Mucosa of descending colon (tissue), 3 donors: ENCODE measurements around the gene MSX1. TPM values are rescaled to one million over a fixed set of nuclear protein-coding genes. Genes with fewer than 3 reads are reported as not detected.

Experiments
- ATAC-seq: fragments of 200-7000 bp; cut with Tn5 transposase; one replicate; pipeline ENCODE4 v1.9.1; 2020; ENCODE audit warnings: mild to moderate bottlenecking, moderate library complexity
- DNase-seq, 3 donors: peaks; one replicate each; pipeline ENCODE4 v3.0.0-alpha.2; 2020
- H3K36me3 ChIP-seq: fragments of 200-600 bp; one replicate; pipeline ENCODE4 v1.8.0; 2021; ENCODE audit warnings: low read depth, mild to moderate bottlenecking
- H3K4me1 ChIP-seq: fragments of 200-600 bp; one replicate; pipeline ENCODE4 v1.8.0; 2021; ENCODE audit warnings: low read depth, mild to moderate bottlenecking
- H3K4me3 ChIP-seq: fragments of 200-600 bp; one replicate; pipeline ENCODE4 v1.8.0; 2021; ENCODE audit warnings: mild to moderate bottlenecking
- H3K9me3 ChIP-seq: fragments of 200-600 bp; one replicate; pipeline ENCODE4 v1.8.0; 2021; ENCODE audit warnings: mild to moderate bottlenecking
- intact Hi-C, 2 donors: fragments of 100-400 bp; cut with DNase I in 1 of 2; cut with micrococcal nuclease in 1 of 2; formaldehyde crosslinking; loops; one replicate each; pipeline versions ENCODE4 v1.11.0 to v1.11.1; 2022; cut with DNase I, micrococcal nuclease
- total RNA-seq, 3 donors: library from RNA; stranded (reverse); fragmentation: NEBNext Ultra II Directional in 2 of 3; extraction: Animal tissue kit (Norgen Biotek cat#: 25700) in 2 of 3; gene quantifications; one replicate each; pipeline versions ENCODE4 v1.2.1 to v1.2.4, GENCODE V29; 2021 to 2023
- TF ChIP-seq, protein P1 (sequence below): fragments of 200-600 bp; IDR thresholded peaks from one replicate; pipeline ENCODE4 v1.8.0; 2022; ENCODE audit warnings: antibody characterized with exemption, mild to moderate bottlenecking
- donor health status: DM: no; HTN: no; CAD: no; lungs with moderate emphysema.
- donor health status: DM: no; HTN: no; CAD: no.
- donor health status: DM: no; HTN: yes; CAD: no.

Gene MSX1
- total RNA-seq, 3 donors from 2014 or later: 0.43 to 0.48 (median 0.44) TPM

DNA sequence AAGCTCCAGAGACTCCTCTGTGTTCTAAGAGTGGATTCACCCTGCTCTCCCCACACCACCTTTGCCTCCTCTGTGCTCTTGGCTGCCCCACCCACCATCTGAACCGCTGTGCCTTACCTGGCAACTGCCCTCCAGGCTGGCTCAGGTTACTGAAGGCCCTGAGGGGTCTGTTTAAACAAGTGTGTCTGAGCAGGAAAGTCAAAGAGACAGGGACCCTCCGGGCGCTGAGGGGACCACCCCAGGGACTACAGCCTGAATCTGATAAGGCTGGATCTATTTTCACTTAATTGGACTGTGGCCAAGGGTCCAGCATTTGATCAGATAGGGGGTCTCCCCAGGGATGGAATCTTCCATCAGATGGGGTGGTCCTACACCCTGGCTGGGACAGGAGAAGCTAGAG is 10.4 kb upstream of the MSX1 start:
- ATAC-seq (no peak), DNase-seq (no peak)
- Histone ChIP-seq H3K4me1 (peaks cover 12% of the 10 kb centered on the region), H3K9me3 (no peaks in the 10 kb centered on the region), H3K4me3 (no peak overlapping the region), H3K36me3 (no peaks in the 10 kb centered on the region)
- intact Hi-C loops: no loop called here
- TF ChIP-seq, protein P1, sequence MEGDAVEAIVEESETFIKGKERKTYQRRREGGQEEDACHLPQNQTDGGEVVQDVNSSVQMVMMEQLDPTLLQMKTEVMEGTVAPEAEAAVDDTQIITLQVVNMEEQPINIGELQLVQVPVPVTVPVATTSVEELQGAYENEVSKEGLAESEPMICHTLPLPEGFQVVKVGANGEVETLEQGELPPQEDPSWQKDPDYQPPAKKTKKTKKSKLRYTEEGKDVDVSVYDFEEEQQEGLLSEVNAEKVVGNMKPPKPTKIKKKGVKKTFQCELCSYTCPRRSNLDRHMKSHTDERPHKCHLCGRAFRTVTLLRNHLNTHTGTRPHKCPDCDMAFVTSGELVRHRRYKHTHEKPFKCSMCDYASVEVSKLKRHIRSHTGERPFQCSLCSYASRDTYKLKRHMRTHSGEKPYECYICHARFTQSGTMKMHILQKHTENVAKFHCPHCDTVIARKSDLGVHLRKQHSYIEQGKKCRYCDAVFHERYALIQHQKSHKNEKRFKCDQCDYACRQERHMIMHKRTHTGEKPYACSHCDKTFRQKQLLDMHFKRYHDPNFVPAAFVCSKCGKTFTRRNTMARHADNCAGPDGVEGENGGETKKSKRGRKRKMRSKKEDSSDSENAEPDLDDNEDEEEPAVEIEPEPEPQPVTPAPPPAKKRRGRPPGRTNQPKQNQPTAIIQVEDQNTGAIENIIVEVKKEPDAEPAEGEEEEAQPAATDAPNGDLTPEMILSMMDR: no peak

DNA sequence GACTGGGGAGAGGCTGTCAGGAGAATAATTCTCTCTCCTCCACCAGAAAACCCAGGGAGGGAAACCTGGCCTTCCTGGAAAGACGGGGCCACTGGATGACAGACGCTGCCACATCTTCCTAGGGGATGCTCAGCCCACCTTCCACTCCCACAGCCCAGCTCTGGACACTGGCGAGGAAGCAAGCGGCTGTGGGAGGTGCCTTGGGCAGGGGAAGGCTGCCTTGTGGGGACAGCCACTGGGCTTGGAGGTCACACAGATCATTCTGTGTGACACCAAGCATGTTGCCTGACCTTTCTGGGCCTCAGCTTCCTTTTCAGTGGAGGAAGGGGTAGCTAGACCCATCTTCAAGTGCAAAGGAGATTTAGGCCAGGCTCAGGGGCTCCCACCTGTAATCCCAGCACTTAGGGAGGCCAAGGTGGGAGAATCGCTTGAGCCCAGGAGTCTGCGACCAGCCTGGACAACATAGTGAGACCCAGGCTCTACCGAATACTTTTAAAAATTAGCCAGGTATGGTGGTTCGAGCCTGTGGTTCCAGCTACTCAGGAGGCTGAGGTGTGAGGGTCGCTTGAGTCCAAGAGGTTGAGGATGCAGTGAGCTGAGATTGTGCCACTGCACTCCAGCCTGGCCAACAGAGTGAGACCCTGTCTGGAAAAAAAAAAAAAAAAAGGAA is 9.8 kb upstream of the MSX1 start:
- intact Hi-C loops: no loop called here
- DNase-seq: peak in 1 of 3 donors; percentile 2
- TF ChIP-seq, protein P1: no peak

DNA sequence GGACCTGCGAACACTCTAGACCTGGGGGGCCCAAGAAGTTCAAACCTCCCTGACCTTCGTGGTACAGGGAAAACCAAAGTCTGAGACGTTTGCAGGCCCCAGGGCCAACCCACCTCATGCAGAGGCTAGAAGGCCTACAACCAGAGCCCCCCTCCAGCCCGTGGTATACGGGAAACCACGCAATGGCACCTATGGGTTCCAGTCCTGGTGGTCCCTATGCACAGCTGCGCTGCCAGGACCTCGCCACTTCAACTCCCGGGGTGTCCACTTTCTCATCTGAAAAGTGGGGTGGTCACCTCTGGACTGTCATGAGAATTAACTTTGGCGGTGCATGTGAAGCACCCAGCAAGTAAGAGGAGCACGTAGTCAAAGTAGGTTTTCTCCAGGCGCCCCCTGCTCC is 8.4 kb upstream of the MSX1 start:
- Histone ChIP-seq H3K36me3 (no peaks in the 10 kb centered on the region), H3K9me3 (no peaks in the 10 kb centered on the region), H3K4me3 (no peak overlapping the region), H3K4me1 (peaks cover 12% of the 10 kb centered on the region)
- ATAC-seq: no peak
- no peak for DNase-seq
- TF ChIP-seq, protein P1: no peak
- intact Hi-C loops: no loop called here

More for the DNA sequence above, 9.8 kb upstream of the MSX1 start:
- Histone ChIP-seq H3K4me1 (peaks cover 12% of the 10 kb centered on the region), H3K36me3 (no peaks in the 10 kb centered on the region), H3K9me3 (no peaks in the 10 kb centered on the region), H3K4me3 (no peak overlapping the region)
- ATAC-seq: no peak

GRCh38 chr4:4851906-4852305 is 7.6 kb upstream of the MSX1 start:
- TF ChIP-seq, protein P1: no peak
- peaks cover 19% of the 10 kb centered on the region for H3K4me1 ChIP-seq
- no peaks in the 10 kb centered on the region for H3K9me3 ChIP-seq
- no peaks in the 10 kb centered on the region for H3K36me3 ChIP-seq
- intact Hi-C loops: no loop called here
- DNase-seq (peak in 1 of 3 donors; percentile 6), ATAC-seq (no peak)
- H3K4me3 ChIP-seq: no peak overlapping the region

- Histone ChIP-seq H3K9me3 (no peaks in the 10 kb centered on the region), H3K4me1 (peaks cover 19% of the 10 kb centered on the region), H3K4me3 (no peak overlapping the region), H3K36me3 (no peaks in the 10 kb centered on the region)
- TF ChIP-seq, protein P1: no peak
- intact Hi-C loops: no loop called here
- ATAC-seq: peak; percentile 58
- peak in 1 of 3 donors; percentile 31 for DNase-seq
Observed at GRCh38 chr4:4852591-4853362, 6.7 kb upstream of the MSX1 start.
